H1 (cell line): ENCODE results near the gene LCA5. TPM values are rescaled to one million over a fixed set of nuclear protein-coding genes. Genes with fewer than 3 reads are reported as not detected.

Experiments used
- CTCF ChIA-PET: fragments of 300-600 bp; sonication (Branson Sonifier 250); formaldehyde crosslinking; loops from one replicate; lab custom pipeline; 2021; ENCODE audit not compliant: partially characterized antibody; lab: Charles Lee
- POLR2A ChIA-PET: fragments of 300-600 bp; sonication (Branson Sonifier 250); formaldehyde crosslinking; loops from one replicate; lab custom pipeline; 2021; ENCODE audit warnings: inconsistent platforms; ENCODE audit not compliant: partially characterized antibody; lab: Charles Lee
- DNase-seq, 2 experiments: peaks; one replicate each; pipeline versions ENCODE4 v3.0.0 to v3.0.0-alpha.2; 2010 to 2022; ENCODE audit warnings: low spot score in 2 of 2, low read depth in 1 of 2, mixed read lengths in 1 of 2
- FAIRE-seq: peaks from 2 replicates; lab custom pipeline; 2011; peaks lifted over from hg19 to GRCh38; lab: Jason Lieb, UNC
- H2AFZ ChIP-seq: 2 replicates; pipeline ENCODE4 v1.8.1; 2012; ENCODE audit warnings: low read length, inconsistent platforms
- H2AK5ac ChIP-seq: 2 replicates; pipeline ENCODE4 v1.6.1; 2013; ENCODE audit warnings: low read depth, low read length
- H2BK120ac ChIP-seq: replicated peaks from 2 replicates; pipeline ENCODE3; 2013; ENCODE audit warnings: low read depth, low read length, inconsistent platforms
- H2BK12ac ChIP-seq: 2 replicates; pipeline ENCODE4 v1.6.1; 2013; ENCODE audit warnings: low read depth, low read length
- H2BK15ac ChIP-seq: 2 replicates; pipeline ENCODE4 v1.6.1; 2013; ENCODE audit warnings: low read length
- H2BK20ac ChIP-seq: 2 replicates; pipeline ENCODE4 v1.6.1; 2013; ENCODE audit warnings: low read length
- H2BK5ac ChIP-seq: 2 replicates; pipeline ENCODE4 v1.6.1; 2013; ENCODE audit warnings: low read depth, low read length
- H3K14ac ChIP-seq: 2 replicates; pipeline ENCODE4 v1.6.1; 2013; ENCODE audit warnings: inconsistent platforms; ENCODE audit not compliant: insufficient read length
- H3K18ac ChIP-seq: 2 replicates; pipeline ENCODE4 v1.6.1; 2013; ENCODE audit warnings: low read length; ENCODE audit errors: extremely low read depth
- H3K23ac ChIP-seq: 2 replicates; pipeline ENCODE4 v1.6.1; 2013; ENCODE audit warnings: inconsistent platforms; ENCODE audit not compliant: insufficient read length
- H3K23me2 ChIP-seq: 2 replicates; pipeline ENCODE4 v1.6.1; 2013; ENCODE audit warnings: low read depth, low read length
- H3K27ac ChIP-seq: 2 replicates; pipeline ENCODE4 v1.6.1; 2011; ENCODE audit warnings: low read depth, low read length, inconsistent platforms
- H3K27me3 ChIP-seq, 4 experiments: replicated peaks in 1 of 4; 1 replicate in 1 of 4; 2 replicates in 3 of 4; pipeline versions ENCODE4 v1.6.1 to v1.8.1; 2011 to 2013; ENCODE audit warnings: low read length in 3 of 4, mild to moderate bottlenecking in 3 of 4, inconsistent platforms in 2 of 4, mixed read lengths in 2 of 4, moderate library complexity in 1 of 4; ENCODE audit not compliant: control insufficient read depth in 3 of 4, insufficient read depth in 3 of 4; ENCODE audit errors: extremely low read depth in 1 of 4
- H3K36me3 ChIP-seq, 4 experiments: 2 replicates each; pipeline versions ENCODE4 v1.6.1 to v1.8.1; 2011 to 2013; ENCODE audit warnings: mild to moderate bottlenecking in 4 of 4, low read length in 3 of 4, moderate library complexity in 2 of 4, control low read depth in 1 of 4, inconsistent platforms in 1 of 4; ENCODE audit not compliant: insufficient read depth in 4 of 4, control insufficient read depth in 2 of 4
- H3K4ac ChIP-seq: replicated peaks from 2 replicates; pipeline ENCODE3; 2013; ENCODE audit warnings: low read length, low read depth, mixed read lengths, inconsistent platforms; ENCODE audit not compliant: insufficient read length
- H3K4me1 ChIP-seq, 4 experiments: replicated peaks in 1 of 4; 1 replicate in 1 of 4; 2 replicates in 3 of 4; pipeline versions ENCODE4 v1.6.1 to v1.8.1; 2011 to 2013; ENCODE audit warnings: low read length in 3 of 4, inconsistent platforms in 2 of 4, mixed read lengths in 1 of 4; ENCODE audit not compliant: insufficient read depth in 4 of 4, control insufficient read depth in 3 of 4
- H3K4me2 ChIP-seq, 2 experiments: 2 replicates each; pipeline versions ENCODE4 v1.6.1 to v1.8.1; 2011 to 2013; ENCODE audit warnings: low read depth in 2 of 2, low read length in 2 of 2, control low read depth in 1 of 2, inconsistent platforms in 1 of 2, mild to moderate bottlenecking in 1 of 2; ENCODE audit not compliant: insufficient read depth in 1 of 2
- H3K4me3 ChIP-seq, 4 experiments: fragments of 200-600, 300-600 bp in 1 of 4; sonication (generic), shearing (Covaris generic), sonication (Bioruptor Twin) in 1 of 4; 2 replicates each; pipeline versions ENCODE4 v1.5.1 to v1.8.1; 2011 to 2016; ENCODE audit warnings: low read length in 4 of 4, low read depth in 3 of 4, control low read depth in 2 of 4, inconsistent platforms in 2 of 4, mild to moderate bottlenecking in 2 of 4, mixed read lengths in 1 of 4, moderate library complexity in 1 of 4; ENCODE audit not compliant: insufficient read depth in 2 of 4; ENCODE audit errors: extremely low read depth in 1 of 4
- H3K56ac ChIP-seq: replicated peaks from 2 replicates; pipeline ENCODE3; 2013; ENCODE audit warnings: low read depth, mild to moderate bottlenecking, mixed read lengths, low read length, inconsistent platforms; ENCODE audit not compliant: insufficient read length
- H3K79me1 ChIP-seq: 2 replicates; pipeline ENCODE4 v1.6.1; 2013; ENCODE audit warnings: low read depth, low read length, control low read depth
- H3K79me2 ChIP-seq, 2 experiments: 2 replicates each; pipeline versions ENCODE4 v1.6.1 to v1.8.1; 2012 to 2013; ENCODE audit warnings: low read length in 2 of 2, mild to moderate bottlenecking in 2 of 2, inconsistent platforms in 1 of 2; ENCODE audit not compliant: insufficient read depth in 2 of 2, control insufficient read depth in 1 of 2
- H3K9ac ChIP-seq, 4 experiments: replicated peaks in 1 of 4; 1 replicate in 1 of 4; 2 replicates in 3 of 4; pipeline versions ENCODE4 v1.6.1 to v1.8.1; 2011 to 2013; ENCODE audit warnings: low read depth in 3 of 4, low read length in 3 of 4, control low read depth in 2 of 4, mild to moderate bottlenecking in 2 of 4, moderate library complexity in 2 of 4, inconsistent platforms in 1 of 4; ENCODE audit errors: extremely low read depth in 1 of 4
- H3K9me3 ChIP-seq, 2 experiments: 2 replicates each; pipeline versions ENCODE4 v1.6.1 to v1.8.1; 2012 to 2013; ENCODE audit warnings: mild to moderate bottlenecking in 2 of 2, moderate library complexity in 2 of 2, control low read depth in 1 of 2, inconsistent platforms in 1 of 2, low read depth in 1 of 2, low read length in 1 of 2, mixed read lengths in 1 of 2; ENCODE audit not compliant: insufficient read depth in 2 of 2
- H4K20me1 ChIP-seq, 2 experiments: replicated peaks in 1 of 2; 2 replicates each; pipeline versions ENCODE3 to v1.8.1; 2011 to 2013; ENCODE audit warnings: inconsistent platforms in 2 of 2, low read length in 2 of 2, mild to moderate bottlenecking in 1 of 2; ENCODE audit not compliant: insufficient read depth in 2 of 2, control insufficient read depth in 1 of 2
- H4K5ac ChIP-seq: 2 replicates; pipeline ENCODE4 v1.6.1; 2013; ENCODE audit warnings: low read length, low read depth, mixed read lengths, inconsistent platforms; ENCODE audit not compliant: insufficient read length
- H4K8ac ChIP-seq: 2 replicates; pipeline ENCODE4 v1.8.0; 2013; ENCODE audit warnings: mild to moderate bottlenecking, moderate library complexity, low read length, inconsistent platforms; ENCODE audit not compliant: insufficient read depth; ENCODE audit errors: extremely low read depth
- H4K91ac ChIP-seq: replicated peaks from 2 replicates; pipeline ENCODE3; 2013; ENCODE audit warnings: low read length, mixed read lengths, inconsistent platforms; ENCODE audit not compliant: insufficient read length
- ATF3 ChIP-seq: IDR thresholded peaks from 2 replicates; pipeline ENCODE4 v1.6.1; 2011; ENCODE audit warnings: low read depth, mild to moderate bottlenecking, low read length; ENCODE audit not compliant: insufficient read depth
- CHD2 ChIP-seq: IDR thresholded peaks from 2 replicates; pipeline ENCODE4 v1.6.1; 2012; ENCODE audit warnings: low read length, improper control_type of control experiment
- EZH2 ChIP-seq: fragments of 200-600 bp; sonication (generic); IDR thresholded peaks from 2 replicates; pipeline ENCODE4 v1.7.1; 2012; ENCODE audit warnings: low read depth, mild to moderate bottlenecking, moderate library complexity, low read length, inconsistent platforms; ENCODE audit not compliant: severe bottlenecking
- HDAC2 ChIP-seq, 2 experiments: fragments of 300-600 bp in 1 of 2; sonication (generic) in 1 of 2; IDR thresholded peaks; 2 replicates each; pipeline ENCODE4 v1.6.1; 2011 to 2012; ENCODE audit warnings: low read depth in 2 of 2, low read length in 2 of 2, mild to moderate bottlenecking in 2 of 2, moderate library complexity in 2 of 2, borderline replicate concordance in 1 of 2, inconsistent platforms in 1 of 2
- JUN ChIP-seq: IDR thresholded peaks from 2 replicates; pipeline ENCODE4 v1.6.1; 2011; ENCODE audit warnings: low read depth, mild to moderate bottlenecking, improper control_type of control experiment, low read length
- JUND ChIP-seq: IDR thresholded peaks from 2 replicates; pipeline ENCODE4 v1.6.1; 2011; ENCODE audit warnings: mild to moderate bottlenecking, improper control_type of control experiment, low read length
- RBBP5 ChIP-seq: IDR thresholded peaks from 2 replicates; pipeline ENCODE4 v1.7.1; 2012; ENCODE audit warnings: low read depth, mild to moderate bottlenecking, inconsistent platforms, low read length, moderate library complexity, borderline replicate concordance
- TEAD4 ChIP-seq: IDR thresholded peaks from 2 replicates; pipeline ENCODE4 v1.6.1; 2012; ENCODE audit warnings: low read depth, low read length, inconsistent platforms, mixed read lengths
- WGBS, 2 experiments: shearing (Covaris generic) in 1 of 2; methylation state at CpG; one replicate each; pipeline versions ENCODE4 v1.1.6 to v1.1.7; 2013 to 2015; ENCODE audit warnings: low lambda C conversion rate in 2 of 2, mixed read lengths in 2 of 2, inconsistent platforms in 1 of 2, low coverage in 1 of 2, missing lambda C conversion rate in 1 of 2; ENCODE audit not compliant: insufficient replicate concordance in 2 of 2, insufficient coverage in 1 of 2, insufficient read length in 1 of 2; ENCODE audit errors: extremely low coverage in 1 of 2, missing lambda C conversion rate in 1 of 2; 5-methylcytosine and 5-hydroxymethylcytosine counted together
- polyA plus RNA-seq, 7 experiments: library from polyadenylated mRNA; depleted of rRNA in 3 of 7; stranded (reverse) in 5 of 7; unstranded in 2 of 7; fragments of >200 nt in 5 of 7; fragments of 200-250 nt in 2 of 7; gene quantifications; 1 replicate in 5 of 7; 2 replicates in 1 of 7; 4 replicates in 1 of 7; pipeline versions ENCODE4 v1.2.1 to v1.2.3, GENCODE V29; 2011 to 2013; ENCODE audit warnings: missing spikeins in 2 of 7, mixed read lengths in 2 of 7
- total RNA-seq: library from RNA; stranded (reverse); fragmentation: NEBNext Ultra II Directional; extraction: Animal tissue kit (Norgen Biotek cat#: 25700); gene quantifications from 2 replicates; pipeline ENCODE4 v1.2.1, GENCODE V29; 2021

The LCA5 gene
- total and polyA plus RNA-seq, 2 of the 8 experiments (the other 6 are each of a cell fraction or from before 2014, with no cell fraction given) = 0.44 to 3.6 TPM

- Histone ChIP-seq H3K9me3 (no peaks in the 10 kb centered on the region), H3K4me3 (no peak overlapping the region), H3K4ac (no peak overlapping the region), H4K20me1 (no peaks in the 10 kb centered on the region), H3K23ac (no peak overlapping the region), H2BK120ac (no peak overlapping the region), H2AFZ (no peak overlapping the region), H3K4me1 (no peaks in the 10 kb centered on the region), H3K4me2 (no peak overlapping the region), H4K5ac (no peak overlapping the region), H2BK5ac (no peak overlapping the region), H2BK20ac (no peak overlapping the region), H3K23me2 (no peaks in the 10 kb centered on the region), H3K27me3 (no peaks in the 10 kb centered on the region), H4K8ac (no peak overlapping the region), H2BK12ac (no peak overlapping the region), H3K36me3 (no peaks in the 10 kb centered on the region), H3K56ac (no peak overlapping the region), H4K91ac (no peak overlapping the region), H3K79me2 (no peaks in the 10 kb centered on the region), H3K14ac (no peak overlapping the region), H2AK5ac (no peak overlapping the region), H3K9ac (no peak overlapping the region), H3K27ac (no peak overlapping the region), H3K18ac (no peak overlapping the region), H3K79me1 (no peaks in the 10 kb centered on the region), H2BK15ac (no peak overlapping the region)
- CTCF ChIA-PET = interaction anchor here (0.9 to 1.8 kb wide), 3 partner anchors 13 to 59 kb away, joined by 3 to 6 read pairs (median 4); no protein-coding TSS in a partner anchor
- FAIRE-seq = no peak
- POLR2A ChIA-PET = no interaction called here
- peak in 1 of 2 experiments; percentile 33 for DNase-seq
- TF ChIP-seq TEAD4 (0 out of 2 replicates have a peak, but pooled peaks have one; percentile 38), EZH2 (no peak), CHD2 (no peak), RBBP5 (no peak), JUND (peak; percentile 89), ATF3 (no peak), HDAC2 (IDR thresholded peaks at IDR 0.05; ENCODE audit: borderline replicate concordance in 1 of 2, low read depth in 2 of 2, low read length in 2 of 2) (no peak), JUN (0 out of 2 replicates have a peak, but pooled peaks have one; percentile 23)
- WGBS, 2 experiments = 76% methylated on average over 4 of the region's 4 CpGs; no CpG with 5 or more reads in 1 of the 2 experiments
These were observed 73.6 kb downstream of the LCA5 start for GRCh38 chr6:79463621-79464050.
